IPS DF 19.7 (cell line): ENCODE measurements around the gene CNEP1R1.
A peak's percentile ranks its signal among the peaks of the same experiment; 100 is the strongest.

Experiments used
- DNase-seq: peaks from one replicate; pipeline ENCODE4 v3.0.0-alpha.2; 2013; ENCODE audit warnings: low read depth, low spot score

CNEP1R1 gene

DNA sequence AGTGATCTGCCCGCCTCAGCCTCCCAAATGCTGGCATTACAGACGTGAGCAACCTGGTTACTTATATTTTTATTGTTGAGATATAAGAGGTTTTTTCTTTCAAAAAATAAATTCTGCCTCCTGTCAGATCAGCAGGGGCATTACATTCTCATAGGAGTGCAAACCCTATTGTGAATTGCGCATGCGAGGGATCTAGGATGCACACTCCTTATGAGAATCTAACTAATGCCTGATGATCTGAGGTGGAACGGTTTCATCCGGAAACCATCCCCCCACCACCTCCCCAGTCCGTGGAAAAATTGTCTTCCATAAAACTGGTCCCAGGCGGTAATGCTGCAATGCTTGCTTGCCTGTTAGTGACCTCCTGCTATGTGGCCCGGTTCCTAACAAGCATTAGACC is 7.5 kb upstream of the CNEP1R1 start:
- DNase-seq, result no peak

DNA sequence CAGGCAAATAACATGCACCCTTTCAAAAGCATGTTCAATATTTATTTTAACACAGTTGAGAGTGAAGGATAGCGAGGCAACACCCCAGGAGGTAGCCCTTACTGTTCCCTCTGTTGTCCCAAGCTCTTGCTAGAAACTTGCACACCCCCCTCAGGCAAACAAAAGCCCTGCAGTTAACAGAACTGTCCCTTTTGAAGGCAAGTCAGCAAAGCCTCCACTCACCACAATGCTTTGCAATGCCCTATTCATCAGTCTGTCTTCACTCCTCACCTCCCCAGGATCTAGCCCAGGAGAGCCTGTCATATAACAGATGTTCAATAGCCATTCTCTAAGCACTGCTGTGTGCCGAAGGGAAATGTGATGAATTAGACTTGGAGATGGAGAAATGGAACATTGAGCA is 3.5 kb upstream of the CNEP1R1 start:
- DNase-seq, result peak; percentile 15

DNA sequence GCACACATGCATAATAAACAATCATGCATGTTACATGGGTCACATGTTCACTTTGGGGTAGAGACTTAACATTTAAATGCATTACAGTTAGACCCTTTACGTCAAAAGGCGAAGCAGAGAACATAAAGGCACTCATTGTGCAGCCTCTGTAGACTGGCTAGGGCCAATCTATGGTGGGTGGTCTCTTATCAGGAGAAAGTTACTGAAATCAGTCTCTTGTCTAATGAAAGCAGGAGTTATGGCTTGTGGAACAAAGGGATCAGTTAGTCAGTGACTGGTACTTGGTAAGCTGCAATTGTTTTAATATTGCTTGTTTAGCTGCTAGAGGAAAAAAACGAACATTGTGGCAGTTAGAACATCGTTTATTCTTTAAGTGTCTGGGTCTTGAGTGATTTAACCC is 1.4 kb upstream of the CNEP1R1 start:
- no peak for DNase-seq

DNA sequence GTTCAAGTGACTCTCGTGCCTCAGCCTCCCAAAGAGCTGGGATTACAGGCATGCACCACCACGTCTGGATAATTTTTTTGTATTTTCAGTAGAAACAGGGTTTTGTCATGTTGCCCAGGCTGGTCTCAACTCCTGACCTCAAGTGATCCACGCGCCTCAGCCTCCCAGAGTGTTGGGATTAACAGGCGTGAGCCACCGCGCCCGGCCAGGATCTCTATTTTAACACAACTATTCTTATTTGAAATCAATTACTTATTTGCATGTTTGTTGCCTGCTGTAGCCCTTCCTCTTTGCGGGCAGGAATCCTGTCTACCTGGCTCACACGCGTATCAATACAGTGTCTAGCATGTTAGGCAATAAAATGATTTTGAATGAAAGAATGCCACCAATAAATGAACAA is 818 bp upstream of the CNEP1R1 start:
- no peak for DNase-seq

DNA sequence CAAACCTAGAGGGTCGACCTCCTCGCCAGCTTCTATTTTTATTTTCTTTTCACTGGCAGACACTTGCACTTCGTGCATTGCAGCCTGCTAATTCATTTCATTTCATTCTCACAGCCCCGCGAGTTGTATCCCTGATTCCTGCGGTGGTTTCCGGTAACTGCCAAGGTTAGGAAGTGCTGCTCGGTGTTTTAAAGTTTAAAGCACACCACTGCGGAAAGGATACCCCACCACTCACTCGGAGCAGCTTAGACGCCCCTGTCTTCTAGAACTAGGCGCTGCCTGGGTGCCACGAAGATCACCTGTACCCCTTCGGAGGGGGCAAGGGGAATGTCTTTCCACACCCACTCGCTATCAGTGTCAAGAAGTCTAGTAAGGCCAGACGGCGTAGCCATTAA is 509 bp downstream of the CNEP1R1 start:
- no peak for DNase-seq

DNA sequence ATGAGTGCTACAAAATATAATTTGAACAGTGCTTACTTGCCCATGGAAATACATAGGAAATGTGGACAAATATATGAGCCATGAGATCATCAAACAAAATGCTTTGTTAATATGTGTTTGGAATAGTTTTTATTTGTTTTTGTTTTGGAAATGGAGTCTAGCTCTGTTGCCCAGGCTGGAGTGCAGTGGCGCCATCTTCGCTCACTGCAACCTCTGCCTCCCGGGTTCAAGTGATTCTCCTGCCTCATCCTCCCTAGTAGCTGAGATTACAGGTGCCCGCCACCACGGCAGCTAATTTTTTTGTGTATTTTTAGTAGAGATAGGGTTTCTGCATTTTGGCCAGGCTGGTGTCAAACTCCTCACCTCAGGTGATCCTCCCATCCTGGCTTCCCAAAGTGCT is 2.8 kb downstream of the CNEP1R1 start:
- no peak for DNase-seq

DNA sequence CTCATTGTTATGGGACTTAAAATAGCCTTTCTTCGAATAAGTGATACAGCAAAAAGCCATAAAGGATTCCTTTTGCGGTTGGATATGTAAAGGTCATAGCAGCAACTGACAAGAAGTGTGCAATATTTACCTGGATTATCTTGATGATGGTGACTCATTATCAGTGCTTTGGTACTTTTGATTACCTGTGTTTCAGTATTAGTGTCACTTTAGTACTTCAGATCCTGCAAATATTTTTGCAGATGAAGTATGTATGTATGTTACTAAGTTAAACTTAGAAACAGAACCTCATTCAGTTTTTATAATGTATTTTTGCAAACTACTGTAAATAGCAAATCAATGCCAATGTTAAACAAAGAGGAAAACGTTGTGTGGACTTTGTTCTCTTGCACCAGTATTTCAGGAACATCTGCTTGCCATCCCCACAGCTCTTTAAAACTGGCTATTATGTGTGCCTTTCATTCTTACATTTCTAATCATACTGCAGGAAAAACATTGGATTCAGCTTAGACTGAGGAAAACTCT is 10.5 kb downstream of the CNEP1R1 start:
- no peak for DNase-seq

DNA sequence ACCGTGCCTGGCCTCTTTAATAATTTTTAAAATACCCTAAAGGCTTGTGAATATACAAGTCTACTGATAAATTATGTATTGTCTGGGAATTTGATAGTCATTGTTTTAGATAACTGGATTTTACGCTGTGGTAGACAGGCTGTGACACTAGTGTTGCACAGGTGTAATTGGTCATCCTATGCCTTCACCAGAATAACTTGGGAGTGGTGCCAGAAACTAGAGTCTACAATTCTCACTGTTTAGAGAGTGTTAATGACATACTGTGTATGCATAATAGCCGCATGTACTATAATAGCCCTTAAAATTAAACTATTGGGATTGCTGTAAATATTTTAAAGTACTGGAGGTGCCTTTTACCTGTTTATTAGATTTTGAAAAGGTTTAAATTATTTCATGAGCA is 11.4 kb downstream of the CNEP1R1 start:
- no peak for DNase-seq

DNA sequence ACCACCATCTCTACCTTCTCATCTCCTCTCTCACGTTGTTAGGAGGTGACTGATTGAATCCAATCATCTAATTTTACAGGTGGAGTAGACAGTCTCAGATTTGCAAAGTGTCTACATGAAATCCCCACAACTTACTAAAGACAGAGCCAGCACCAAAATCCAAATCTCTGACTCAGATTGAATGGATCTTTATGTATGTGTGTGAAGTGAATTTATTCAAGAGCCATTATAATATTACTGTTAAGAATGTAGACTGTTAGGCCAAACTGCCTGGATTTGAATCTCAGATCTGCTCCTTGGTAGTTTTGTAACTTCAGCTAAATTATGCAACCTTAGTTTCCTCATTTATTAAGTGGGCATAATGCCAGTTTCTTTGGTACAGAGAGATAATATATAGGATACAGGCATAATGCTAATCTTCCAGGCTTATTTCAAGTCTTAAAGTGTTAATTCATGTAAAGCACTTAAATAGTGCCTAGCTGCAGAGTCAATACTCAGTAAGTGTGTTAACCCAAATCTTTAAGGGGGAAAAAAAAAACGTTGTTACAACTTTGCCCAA is 12.7 kb downstream of the CNEP1R1 start:
- DNase-seq, result no peak

DNA sequence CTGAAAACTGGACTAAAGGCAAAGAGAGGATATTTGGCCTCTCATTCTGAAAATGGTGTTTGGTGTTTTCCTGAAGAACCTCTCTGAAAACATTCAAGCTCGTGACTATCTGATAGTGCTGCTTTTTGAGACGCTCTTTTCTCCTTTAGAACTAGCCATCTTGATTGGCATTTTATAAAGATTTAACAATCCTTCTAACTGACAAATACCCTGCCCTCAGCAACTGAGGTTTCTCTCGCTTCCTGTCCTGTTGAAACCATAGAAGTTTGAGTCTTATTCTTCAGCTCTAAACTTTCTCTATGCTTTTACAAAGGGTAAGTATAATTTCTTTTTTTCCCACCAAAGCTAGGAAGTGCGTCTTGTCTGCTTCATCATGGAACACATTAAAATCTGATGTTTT is 13.3 kb downstream of the CNEP1R1 start:
- DNase-seq, result no peak

DNA sequence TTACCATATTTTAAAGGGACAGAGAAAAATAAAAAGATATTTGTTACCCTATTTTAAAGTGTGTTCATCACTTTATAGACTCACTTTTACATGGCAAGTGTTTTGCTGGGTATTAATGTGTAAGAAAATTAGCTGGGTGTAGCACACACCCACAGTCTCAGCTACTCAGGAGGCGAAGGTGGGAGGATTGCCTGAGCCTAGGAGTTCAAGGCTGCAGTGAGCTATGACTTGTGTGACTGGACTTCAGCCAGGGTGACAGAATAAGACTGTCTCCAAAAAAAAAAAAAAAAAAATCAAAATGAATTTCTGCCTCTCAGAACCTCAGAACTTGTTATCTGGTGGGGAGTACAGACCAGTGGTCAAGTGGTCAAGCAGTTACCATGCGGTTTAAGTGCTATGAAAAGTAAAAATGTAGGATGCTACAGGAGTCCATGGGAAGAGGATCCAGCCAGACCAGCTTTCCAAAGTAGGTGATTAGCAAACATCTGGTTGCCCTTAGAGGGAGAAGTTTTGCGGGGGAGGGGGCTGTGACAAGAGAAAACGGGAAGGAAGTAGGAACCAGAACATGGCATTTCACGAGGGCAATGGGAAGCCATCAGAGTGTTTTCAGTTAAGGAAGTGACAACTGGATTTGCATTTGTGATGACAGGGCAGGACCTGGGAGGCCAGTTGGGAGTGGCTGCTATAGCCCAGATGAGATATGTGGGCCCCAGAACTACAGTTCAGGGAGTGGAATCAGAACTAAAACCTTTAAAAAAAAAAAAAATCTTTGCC is 13.9 kb downstream of the CNEP1R1 start:
- DNase-seq, result no peak

DNA sequence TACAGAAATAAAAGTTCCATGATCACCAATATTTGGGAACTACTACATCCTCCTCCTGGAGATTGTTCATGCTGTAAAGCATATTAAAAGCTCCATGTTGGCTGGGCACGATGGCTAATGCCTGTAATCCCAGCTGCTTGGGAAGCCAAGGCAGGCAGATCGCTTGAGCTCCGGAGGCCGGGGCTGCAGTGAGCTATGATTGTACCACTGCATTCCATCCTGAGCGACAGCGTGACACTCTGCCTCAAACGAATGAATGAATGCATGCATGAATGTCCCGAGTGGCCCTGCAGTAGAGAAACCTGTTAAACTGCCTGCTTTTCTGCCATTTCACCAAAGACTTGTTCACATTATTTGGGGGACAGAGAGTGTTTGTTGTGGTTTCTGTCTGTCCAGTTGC is 15.0 kb downstream of the CNEP1R1 start:
- no peak for DNase-seq

DNA sequence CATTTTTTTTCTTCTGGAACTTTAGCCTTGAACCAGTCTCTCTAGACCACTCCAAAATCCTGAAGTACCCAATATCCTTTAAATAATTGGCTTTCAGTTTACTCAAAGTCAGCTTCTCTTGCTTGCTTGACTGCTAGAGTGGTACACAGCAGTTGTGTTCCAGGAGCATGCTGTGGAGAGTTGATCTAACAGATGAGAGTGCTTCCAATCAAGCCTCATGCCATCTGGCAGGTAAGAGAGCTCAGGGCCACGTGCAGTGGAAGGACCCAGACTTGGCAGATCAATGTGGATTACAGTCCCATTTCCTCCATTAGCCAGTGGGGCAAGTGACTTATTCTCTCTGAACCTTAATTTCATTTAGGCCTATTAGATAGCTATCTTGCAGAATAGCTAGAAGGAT is 15.7 kb downstream of the CNEP1R1 start:
- DNase-seq, result no peak

DNA sequence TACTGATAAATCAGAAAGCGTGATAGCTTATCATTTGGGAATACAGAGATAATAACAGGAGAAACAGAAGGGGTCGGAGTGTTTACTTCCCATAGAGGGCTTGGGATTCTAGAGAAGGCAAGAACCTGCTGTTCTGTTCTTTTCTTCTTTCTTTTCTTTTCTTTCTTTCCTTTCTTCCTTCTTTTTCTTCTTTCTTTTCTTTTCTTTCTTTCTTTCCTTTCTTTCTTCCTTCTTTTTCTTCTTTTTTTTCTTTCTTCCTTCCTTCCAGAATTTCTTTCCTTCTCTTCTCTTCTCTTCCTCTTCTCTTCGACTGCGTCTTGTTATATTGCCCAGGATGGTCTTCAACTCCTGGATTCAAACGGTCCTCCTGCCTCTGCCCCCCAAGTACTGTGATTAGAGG is 18.3 kb downstream of the CNEP1R1 start:
- no peak for DNase-seq

DNA sequence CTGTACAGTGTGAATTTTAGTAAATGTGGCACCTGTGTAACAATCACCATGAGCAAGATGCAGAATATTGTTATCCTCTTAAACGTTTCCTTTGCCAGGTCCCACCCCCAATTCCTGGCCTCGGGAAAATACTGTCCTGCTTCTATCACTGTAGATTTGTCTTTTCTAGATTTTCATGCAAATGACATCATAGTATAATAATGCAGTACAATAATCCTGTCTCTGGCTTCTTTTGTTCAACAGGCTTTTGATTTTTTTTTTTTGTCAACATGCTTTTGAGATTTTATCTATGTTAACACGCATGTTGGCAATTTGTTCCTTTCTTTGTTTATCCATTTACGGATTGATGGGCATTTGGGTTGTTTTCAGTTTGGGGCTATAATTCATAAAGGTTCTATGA is 20.4 kb downstream of the CNEP1R1 start:
- no peak for DNase-seq

DNA sequence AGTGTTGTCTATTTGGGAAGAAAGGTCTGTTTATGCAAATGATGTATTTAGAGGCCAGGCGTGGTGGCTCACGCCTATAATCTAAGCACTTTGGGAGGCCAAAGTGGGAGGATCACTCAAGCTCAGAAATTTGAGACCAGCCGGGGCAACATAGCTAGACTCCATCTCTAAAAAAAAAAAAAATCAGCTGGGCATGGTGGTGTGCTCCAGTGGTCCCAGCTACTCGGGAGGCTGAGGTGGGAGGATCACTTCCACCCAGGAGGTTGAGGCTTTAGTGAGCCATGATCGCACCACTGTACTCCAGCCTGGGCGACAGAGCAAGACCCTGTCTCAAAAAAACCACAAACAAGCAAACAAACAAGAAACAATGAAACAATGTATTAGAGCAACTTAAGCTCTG is 21.8 kb downstream of the CNEP1R1 start:
- DNase-seq, result no peak

DNA sequence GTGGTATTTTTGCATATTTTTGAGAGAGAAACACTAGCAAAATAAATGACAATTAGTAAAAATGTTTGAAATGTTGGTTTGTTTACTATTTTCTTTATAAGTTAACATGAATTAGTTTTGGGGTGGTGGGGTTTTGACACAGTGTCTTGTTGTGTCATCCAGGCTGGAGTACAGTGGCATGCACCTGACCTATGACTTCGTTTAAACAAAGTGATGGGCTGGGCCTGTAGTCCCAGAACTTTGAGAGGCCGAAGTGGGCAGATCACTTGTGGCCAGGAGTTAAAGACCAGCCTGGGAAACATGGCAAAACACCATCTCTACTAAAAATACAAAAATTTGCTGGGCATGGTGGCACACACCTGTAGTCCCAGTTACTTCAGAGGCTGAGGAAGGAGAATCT is 22.8 kb downstream of the CNEP1R1 start:
- DNase-seq, result no peak

DNA sequence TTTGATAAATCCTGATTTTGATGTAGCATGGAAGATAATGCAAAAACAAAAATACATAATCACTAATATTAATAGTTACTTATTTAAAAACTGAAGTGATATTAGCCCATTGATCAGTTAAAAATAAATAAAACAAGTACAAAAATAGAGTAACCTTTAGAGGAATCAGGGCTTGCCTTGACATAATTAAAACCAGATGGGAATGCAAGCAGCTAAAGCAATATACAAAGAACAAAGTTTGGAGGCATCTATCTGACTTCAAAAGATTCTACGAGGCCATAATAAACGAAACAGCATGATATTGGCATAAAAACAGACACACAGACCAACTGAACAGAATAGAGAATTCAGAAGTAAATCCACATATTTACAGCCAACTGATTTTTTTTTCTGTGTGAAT is 25.8 kb downstream of the CNEP1R1 start:
- no peak for DNase-seq

DNA sequence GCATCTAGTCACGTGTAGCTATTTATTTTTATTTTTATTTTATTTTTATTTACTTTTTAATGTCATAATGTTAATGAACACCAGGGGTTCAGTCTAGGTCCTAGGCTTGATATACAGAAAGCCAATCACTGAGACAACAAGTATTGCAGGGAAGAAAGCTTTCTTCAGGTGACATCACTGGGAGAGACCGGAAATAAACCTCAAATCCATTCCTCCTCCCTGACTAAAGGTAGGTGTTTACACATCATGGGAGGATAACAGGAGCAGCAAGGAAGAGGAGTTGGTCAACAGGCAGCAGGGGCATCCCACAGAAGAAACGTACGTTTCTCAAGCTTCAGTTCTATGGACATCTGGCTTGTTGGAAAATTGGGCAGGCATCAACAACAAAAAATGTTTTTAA is 31.2 kb downstream of the CNEP1R1 start:
- no peak for DNase-seq

DNA sequence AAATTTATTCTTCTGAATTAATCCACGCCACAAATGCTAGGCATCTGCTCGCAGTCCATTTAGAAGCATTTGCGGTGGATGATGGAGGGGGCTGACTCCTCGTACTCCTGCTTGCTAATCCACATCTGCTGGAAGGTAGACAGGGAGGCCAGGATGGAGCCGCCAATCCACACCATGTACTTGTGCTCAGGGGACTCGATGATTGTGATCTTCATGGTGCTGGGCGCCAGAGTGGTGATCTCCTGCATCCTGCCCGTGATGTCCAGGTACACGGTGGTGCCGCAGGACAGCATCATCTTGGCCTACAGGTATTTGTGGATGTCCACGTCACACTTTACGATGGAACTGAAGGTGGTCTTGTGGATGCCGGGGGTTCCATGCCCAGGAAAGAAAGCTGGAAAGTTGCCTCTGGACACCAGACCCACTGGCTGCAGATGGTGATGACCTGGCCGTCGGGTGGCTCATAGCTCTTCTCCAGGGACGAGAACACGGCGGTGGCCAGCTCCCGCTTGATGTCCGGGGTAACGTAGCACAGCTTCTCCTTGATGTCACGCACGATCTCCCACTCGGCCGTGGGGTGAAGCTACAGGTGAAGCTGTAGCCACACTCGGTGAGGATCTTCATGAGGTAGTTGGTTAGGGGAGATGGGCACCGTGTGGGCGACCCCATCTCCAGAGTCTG is 33.2 kb downstream of the CNEP1R1 start:
- DNase-seq, result no peak

DNA sequence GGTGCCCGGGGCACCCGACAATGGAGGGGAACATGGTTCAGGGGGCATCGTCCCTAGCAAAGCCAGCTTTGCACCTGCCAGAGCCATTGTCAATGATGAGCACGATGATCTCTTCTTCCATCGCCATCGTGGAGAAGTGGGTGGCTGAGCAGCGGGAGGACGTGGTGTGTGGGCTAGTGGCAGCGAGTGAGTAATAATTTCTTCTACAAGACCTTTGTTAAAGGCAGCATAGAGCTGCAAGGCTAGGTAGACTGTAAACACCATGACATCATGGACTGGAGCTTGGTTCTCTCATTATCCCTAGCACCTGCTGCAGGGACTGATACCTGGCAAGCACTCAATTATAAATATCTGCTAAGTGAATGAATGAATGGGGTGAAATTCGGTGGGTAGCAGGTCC is 34.1 kb downstream of the CNEP1R1 start:
- DNase-seq, result no peak

DNA sequence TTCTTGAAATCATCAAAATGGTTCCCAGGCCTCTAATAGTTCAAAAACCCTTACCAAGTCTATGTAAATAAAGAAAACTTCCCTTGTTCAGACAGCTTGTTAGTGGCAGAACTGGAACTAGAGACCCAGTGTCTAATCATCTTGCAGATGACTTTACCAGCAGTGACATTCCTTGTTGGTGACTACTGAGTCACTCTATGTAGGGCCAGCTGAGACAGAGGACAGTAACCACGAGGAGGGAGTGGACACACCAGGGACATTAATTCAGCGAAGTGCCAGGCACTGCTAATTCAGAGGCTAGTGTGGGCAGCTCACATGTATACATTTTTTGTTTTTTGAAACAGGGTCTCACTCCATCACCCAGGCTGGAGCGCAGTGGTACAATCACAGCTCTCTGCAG is 34.6 kb downstream of the CNEP1R1 start:
- no peak for DNase-seq

DNA sequence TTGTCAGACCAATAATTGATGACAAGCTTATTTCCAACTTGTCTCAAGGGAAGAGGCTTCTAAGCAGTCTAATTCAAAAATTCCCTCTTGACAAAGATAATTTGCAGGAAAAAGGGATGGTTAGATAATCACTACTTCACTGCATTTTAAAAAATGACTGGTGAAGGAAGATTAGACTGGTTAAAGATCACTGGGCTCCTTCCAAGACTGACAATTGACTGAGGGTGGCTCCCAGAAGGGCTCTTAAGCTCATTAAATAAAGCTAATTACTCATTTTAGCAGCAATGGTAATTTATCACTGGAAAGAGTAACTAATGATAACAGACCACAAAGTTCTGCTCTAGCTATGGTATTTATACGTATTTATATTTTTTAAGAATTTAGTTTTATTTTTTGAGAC is 36.3 kb downstream of the CNEP1R1 start:
- no peak for DNase-seq
